Activated effector memory CD4-positive, alpha-beta T cell treated with Interleukin-2 at 50 U/mL for 16 hours (primary cell): ENCODE data around the gene CTNNA1.
"Not testable (repeated sequence)": the region's sequence is repeated elsewhere in the genome, so short reads cannot be mapped to it uniquely, and the experiment has no call there.

ENCODE experiments used
- DNase-seq: peaks from one replicate; pipeline ENCODE4 v3.0.0-alpha.2; 2020

Gene CTNNA1

DNA sequence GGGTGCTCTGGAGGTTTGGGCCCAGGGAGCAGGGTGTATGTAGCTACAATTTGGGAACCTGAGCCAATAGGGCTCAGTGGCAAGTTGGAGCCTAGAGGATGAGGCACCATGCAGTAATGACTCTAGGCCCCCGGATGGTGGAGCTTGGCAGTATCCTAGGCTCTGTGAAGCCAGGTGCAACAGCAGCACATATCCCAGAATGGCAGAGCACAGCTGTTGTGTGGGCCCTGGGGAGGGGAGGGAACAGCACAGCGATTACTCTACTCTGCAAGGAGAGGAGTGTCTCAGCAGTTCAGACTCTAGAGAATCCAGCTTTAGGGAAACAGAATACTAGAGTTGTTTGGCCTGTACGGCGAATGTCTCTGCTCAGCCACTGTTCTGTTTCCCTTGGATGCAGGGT, 65.9 kb downstream of the CTNNA1 start:
- DNase-seq: no peak

DNA sequence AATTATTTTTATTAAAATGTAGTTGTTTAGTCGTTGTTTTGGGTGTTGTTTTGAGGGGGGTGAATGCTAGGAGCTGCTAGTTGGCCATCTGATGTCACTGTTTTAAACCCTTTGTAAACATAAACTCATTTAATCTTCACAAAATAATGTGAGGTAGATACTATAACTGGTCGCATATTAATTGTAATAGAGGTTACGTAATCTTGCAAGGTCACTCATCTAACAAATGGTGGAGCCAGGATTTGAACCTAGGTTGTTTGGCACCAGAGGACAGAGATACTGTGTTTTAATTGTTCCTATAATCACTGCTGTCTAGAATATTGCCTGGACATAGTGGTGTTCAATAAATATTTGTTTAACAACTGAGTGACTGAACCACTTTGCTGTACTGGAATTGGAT, 67.5 kb downstream of the CTNNA1 start:
- DNase-seq: no peak

DNA sequence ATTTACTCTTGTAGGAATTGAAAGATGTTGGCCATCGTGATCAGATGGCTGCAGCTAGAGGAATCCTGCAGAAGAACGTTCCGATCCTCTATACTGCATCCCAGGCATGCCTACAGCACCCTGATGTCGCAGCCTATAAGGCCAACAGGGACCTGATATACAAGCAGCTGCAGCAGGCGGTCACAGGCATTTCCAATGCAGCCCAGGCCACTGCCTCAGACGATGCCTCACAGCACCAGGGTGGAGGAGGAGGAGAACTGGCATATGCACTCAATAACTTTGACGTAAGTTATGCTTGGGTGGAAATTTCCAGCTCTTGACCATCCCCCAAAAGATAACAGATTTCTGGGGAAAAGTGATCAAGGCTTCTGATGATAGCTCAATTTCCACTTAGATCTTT, 71.3 kb downstream of the CTNNA1 start:
- DNase-seq: no peak

DNA sequence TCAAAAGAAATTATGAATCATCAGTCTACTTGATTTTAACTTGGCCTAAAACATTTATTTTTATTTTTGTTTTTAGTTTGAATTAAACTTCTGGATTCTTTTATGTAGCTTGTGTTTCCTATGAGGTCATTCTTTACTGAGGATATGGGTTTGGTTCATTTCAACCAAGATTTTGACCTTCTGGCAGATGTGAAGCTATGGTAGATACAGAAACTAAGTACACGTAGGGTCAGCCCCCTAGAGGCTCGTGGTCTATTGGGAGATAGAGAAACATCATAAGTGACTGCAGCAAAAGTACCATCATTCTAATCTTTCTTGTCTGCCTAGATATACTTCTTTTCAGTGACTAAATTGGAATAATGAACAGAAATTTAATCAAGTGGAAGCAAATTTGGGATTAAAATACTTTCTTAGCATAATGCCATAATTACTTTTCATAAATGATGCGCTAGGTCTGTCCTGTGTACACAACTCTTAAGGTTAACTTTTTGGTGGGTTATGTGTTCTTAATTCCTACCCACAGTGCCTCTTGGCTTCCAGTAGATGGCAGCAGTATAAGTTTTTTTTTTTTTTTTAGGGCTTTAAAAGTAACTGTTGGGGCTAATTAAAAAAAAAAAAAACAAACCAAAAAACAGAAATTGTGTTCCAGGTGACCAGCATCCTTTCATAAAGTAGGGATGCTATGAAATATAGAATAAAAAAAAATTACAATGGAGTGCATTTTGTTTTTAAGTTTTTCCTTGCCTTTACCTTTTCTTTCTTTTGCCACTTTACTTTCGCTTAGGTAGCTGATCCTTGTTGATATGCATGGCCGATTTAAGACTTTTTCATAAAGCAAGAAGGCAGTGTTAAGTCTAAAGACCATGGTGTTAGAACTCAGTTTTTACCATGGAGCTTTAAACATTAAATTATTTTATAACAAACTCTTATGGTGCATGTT, 72.0 kb downstream of the CTNNA1 start:
- DNase-seq: no peak

- no peak for DNase-seq
Measured at GRCh38 chr5:138828556-138828955, 75.3 kb downstream of the CTNNA1 start.

DNA sequence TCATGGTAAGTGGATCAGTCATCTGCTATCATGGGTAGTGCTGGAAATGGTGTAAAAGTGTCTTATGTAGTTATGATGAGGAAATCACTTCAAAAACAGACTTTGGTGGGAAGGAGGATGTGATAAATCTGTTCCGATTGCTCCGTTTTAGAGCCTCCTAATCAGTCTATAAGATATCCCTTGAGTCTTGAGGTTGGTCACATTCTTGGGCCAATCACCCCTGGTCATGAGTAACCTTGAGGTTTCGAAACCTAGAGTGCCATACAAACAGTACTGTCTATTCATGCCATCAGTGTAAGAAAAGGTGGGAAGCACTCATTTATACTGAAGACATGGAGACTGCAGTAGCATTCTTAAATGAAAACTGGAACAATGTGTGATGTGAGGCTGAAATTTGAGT, 76.1 kb downstream of the CTNNA1 start:
- DNase-seq: no peak

- no peak for DNase-seq
Measured at GRCh38 chr5:138831703-138832102, 78.5 kb downstream of the CTNNA1 start.

DNA sequence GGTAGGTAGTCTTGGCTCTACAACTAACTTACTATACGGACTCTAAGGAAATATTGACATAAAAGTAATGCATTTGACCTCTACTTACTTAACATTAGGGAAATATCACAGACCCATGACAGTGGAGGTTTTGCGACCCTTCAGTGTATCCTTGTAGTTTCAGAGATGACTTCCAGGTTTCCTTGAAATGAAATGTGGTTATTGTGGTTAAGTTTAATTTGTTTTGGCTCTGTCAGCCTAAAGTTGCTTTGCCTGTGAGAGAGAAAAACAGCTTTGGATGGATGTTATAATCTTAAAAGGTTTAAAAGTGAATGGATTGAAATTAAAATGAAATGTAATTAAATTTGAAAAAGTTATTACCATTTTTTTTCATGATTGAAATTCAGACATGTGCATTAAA, 79.0 kb downstream of the CTNNA1 start:
- no peak for DNase-seq

DNA sequence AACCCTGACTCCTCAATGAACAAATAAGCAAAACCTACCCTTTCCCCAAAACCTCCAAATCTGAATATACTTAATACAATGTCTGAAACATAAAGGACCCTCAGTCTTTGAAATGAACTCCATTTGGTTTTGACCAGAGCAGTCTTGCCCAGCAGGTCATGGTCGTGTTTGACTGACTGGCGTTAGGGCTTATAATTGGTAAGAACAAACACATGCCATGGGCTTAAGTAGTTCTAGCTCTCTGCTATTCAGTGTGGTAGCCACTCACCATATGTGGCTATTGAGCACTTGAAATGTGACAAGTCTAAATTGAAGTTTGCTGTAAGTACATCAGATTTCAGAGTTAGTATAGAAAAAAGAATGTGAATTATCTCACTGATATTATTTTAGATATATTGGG, 79.9 kb downstream of the CTNNA1 start:
- no peak for DNase-seq

- no peak for DNase-seq
Measured at GRCh38 chr5:138833726-138834480, 80.7 kb downstream of the CTNNA1 start.

DNA sequence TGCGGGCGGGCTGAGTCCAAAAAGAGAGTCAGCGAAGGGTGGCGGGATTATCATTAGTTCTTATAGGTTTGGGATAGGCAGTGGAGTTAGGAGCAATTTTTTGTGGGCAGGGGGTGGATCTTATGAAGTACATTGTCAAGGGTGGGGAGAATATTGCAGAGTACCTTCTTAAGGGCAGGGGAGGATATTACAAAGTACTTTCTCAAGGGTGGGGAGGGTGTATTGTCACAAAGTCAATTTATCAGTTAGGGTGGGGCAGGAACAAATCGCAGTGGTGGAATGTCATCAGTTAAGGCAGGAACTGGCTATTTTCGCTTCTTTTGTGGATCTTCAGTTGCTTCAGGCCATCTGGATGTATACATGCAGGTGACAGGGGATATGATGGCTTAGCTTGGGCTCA, 81.6 kb downstream of the CTNNA1 start:
- DNase-seq: not testable (repeated sequence)

DNA sequence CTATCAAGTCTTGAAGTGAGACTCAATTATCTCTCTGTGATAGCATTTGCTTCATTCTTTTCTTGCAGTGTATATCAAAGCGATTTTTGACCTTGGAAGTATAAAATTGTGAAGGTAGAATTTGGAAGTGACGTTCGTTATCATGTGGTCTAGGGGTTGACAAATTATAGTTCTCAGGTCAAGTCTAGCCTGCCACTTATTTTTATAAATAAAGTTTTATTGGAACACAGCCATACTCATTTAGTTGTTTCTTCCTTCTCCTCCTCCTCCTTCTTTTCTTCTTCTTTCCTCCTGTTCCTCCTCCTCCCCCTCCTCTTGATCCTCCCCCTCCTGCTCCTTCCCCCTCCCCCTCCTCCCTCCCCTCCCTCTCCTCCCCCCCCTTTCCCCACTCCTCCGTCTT, 83.9 kb downstream of the CTNNA1 start:
- no peak for DNase-seq

GRCh38 chr5:138840103-138840502, 86.9 kb downstream of the CTNNA1 start:
- no peak for DNase-seq

DNA sequence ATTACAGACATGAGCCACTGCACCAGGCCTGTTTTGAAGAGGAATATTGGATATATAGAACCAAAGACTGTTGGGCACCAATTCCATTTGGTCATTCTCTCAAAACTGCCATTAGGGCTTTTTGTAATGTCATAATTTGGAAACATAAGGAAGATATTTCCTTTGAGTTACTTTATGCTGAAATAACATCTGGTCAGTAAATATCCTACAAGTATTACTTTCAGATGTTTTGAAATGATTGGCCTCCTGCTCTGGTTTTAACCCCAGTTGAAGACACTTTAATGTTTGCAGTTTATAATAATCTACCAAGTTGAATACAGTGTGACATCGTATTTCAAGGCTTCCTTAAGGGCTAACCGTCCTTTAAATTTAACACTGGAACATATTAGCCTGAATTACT, 88.3 kb downstream of the CTNNA1 start:
- no peak for DNase-seq

DNA sequence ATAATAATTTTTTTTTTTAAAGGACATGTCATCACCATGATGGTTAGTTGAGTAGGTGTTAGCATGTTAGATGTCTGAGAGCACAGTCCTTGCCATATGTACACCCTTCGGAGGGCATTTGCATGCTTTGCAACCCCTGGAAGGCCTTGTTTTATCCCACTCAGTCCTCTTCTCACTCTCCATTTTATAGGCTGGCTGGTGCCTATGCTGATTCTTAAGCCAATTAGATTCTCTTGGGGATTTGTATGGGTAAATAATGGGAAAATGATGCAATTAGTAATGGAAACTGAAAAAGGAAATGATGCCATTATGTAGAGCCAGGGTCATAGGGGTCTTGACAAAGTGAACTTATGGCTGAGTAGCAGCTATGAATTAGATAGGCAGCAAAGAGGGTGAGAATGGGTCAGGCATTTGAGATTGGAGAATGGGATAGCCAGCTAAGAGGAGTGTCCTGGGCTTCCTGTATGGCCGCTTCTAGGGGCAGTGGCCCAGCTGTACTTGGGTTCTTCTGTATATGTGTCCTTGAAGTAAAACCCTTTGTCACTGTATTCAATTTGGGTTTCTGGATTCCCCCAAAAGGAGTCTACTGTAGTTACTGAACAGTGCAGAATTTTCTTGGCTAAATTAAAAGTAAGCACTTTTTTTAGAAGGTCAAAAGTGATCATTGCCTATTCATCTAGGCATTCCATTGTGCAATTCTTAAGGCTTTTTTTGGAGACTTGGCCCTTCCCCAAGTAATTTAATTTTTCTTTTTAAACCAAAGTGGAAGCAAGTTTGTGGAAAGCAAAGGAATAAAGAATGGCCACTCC, 90.3 kb downstream of the CTNNA1 start:
- DNase-seq: no peak

- DNase-seq: no peak
Measured at GRCh38 chr5:138844125-138844461, 90.9 kb downstream of the CTNNA1 start.

DNA sequence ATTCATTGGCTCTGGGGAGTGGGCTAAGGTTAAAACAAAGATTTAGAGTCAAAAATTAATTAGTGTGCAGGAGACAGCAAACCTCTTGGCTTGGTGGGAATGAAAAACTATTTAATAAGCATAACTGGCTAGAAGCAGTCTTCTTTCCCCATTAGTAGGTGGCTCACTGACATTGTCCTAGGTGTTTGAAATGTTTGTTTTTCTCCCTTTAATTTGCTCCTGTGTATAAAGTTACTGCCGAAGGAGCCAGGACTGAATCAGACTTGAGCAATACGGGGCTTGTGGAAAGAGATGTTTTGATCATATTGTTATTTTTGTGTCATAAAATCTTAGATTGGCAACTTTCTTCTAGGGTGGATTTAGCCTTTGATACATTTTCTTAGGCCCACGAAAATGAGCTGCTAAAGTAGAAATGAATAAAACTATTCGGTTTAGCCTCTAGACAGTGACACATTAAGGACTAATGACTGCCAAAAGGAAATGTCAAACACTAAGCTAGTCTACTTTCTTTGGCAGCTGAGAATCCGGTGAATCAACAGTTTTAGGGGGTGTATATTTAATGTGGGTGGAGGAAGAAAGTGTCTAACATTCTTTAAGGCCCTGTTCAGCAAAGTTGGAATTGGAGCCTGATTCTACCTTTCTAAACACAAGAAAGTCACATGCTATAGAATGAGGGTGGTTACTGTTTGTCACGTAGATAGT, 91.7 kb downstream of the CTNNA1 start:
- no peak for DNase-seq

- DNase-seq: no peak
Measured at GRCh38 chr5:138849439-138849838, 96.2 kb downstream of the CTNNA1 start.

DNA sequence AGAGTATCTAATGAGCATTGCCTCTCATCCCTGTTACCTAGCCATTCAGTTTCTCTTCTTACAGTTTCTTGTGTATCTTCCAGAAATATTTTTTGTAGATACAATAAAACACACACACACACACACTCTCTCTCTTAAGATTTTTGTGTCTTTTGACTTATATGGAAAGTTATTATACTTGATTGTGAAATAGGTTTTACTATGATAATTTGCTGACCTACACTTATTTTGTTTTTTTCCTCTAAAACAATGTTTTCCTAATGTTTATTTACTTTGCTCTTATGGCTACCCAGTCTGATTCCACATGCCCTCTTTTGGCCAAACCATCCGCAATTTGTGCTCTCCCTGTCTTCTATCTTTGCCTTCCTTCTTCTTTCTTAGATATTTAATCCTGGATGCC, 96.7 kb downstream of the CTNNA1 start:
- DNase-seq: no peak

GRCh38 chr5:138850865-138851435, 97.7 kb downstream of the CTNNA1 start:
- DNase-seq: no peak

DNA sequence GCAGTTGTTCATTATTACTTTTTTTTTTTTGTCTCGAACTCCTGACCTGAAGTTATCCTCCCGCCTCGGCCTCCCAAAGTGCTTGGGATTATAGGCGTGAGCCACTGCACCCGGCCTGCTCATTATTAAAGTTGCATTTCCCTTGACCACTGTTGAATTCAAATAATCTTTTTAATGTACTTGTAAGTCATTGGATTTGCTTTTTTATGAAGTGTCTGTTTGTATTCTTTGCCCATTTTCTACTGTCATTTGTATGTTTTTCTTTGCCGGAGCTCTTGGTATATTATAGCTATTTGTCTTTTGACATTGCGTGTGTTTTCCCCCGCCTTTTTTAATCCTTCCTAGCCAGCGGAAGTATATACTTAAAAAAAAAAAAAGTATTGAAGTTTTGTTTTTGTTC, 99.9 kb downstream of the CTNNA1 start:
- no peak for DNase-seq

GRCh38 chr5:138867011-138867410, 113.8 kb downstream of the CTNNA1 start:
- no peak for DNase-seq
